Activated CD4-positive, CD25-positive, alpha-beta regulatory T cell treated with anti-CD3 and anti-CD28 coated beads, Interleukin-2, amount 50 U/mL, for 16 hours (primary cell): ENCODE data around the gene GJA1.
"Not testable (repeated sequence)": the region's sequence is repeated elsewhere in the genome, so short reads cannot be mapped to it uniquely, and the experiment has no call there.

ENCODE experiments used
- DNase-seq: peaks from one replicate; pipeline ENCODE4 v3.0.0-alpha.2; 2020; ENCODE audit warnings: low read depth, low spot score

GJA1 gene

DNA sequence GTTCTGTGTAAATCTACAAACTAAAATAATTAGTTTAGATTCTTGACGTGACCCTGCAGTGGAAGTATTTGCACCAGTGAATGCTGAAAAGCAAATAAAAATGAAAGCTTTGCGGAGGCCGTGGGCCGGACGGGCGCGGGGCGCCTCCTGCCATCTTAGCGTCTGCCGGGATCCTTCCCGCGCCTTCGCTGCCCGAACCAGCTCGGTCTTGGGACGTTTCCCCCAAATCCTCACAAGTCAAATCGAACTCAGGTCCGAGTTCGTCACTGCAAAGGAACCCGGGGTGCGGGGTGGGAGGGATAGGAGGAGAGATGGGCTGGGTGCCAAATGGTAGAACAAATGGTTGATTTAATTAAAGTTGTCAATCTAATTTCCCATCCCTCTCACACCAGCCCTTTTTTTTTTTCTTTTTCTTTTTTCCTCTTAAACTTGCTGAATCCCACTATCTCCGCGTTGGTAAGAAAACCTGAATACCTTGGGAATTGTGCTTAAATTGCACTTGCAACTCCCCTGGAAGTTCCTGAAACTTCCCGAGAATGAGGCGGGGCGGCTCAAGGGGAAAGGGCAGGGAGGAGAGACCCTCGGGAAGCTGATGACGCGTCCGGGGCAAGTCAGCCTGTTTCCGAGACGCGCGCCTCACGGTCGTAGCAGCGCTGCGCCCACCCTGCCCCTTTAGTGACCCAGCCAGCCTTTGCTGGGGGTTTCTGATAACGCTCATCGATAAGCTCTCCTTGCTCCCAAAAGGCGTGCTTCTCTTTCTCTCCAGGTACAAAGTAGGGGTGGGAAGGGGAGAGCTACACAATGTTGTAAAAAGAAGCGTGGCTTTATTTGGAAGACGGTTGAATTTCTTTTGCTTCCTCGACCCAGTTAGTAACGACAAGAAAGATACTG, 1.8 kb downstream of the GJA1 start:
- DNase-seq, result no peak

DNA sequence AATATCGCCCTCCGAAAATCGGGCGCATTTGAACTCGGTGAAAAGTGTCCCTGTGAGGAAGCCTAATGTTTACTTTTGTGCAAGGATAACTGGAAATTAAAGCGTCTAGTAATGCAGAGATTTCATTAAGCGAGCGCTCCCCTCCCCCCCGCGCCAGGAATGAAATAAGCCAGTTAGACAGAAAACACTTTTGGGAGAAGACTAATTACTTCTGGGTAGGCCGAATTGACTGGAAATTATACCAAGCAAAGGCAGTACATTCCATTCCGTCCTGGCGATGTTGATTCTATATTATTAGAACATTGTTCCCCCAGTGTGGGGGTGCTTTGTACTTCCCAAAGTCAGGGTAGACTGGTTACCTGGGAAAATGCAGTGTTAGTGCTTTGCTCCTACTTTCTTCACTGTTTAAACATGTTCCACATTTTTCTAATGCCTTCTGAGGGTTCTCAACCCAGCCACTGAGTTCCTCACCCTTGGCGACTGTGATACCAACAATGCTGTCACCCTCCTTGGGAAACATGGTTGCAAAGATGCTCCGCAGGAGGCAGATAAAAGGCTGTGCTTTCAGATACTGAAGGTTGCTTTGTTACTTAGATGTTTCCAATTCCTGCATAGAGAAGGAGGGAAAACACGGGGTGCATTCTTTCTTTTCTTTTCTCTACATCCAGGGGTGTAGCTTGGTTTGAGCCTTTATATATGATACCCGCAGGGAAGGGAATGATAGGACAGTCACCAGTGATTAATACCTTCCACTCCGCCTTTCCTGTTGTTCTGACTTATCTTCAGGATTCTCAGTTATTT, 2.6 kb downstream of the GJA1 start:
- no peak for DNase-seq

DNA sequence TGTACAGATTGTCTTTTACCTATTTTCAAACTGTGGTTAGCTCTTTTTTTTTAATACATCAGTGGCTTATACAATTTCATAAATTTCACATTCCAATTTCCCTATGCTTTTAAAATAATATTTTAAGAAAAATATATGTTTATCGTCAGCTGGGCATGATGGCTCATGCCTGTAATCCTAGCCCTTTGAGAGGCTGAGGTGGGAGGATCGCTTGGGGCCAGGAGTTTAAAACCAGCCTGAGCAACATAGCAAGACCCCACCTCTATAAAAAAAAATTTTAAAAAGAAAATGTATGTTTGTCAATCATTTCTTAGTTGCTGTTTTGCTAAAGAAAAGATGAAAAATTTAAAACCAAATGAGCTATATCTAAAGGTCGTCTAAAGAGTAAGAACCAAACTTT, 3.4 kb downstream of the GJA1 start:
- DNase-seq, result no peak

DNA sequence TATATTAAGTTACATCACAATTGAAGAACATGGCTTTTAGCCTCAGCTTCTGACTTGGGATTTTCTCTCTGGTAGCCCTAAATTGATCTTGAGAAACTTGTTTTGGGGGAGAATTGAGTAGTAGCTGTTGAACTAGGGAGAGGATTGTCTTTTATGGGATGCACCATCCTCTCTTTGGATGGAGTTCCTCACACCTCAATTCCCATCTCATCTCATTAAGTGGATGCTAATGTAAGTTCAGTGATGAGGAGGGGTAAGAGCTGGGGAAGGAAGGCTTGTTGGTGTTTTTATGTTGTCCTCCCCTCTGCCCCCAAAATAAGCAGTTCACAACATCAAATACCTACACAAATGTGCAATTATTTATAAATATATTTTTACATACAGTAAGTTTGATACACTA, 4.0 kb downstream of the GJA1 start:
- no peak for DNase-seq

DNA sequence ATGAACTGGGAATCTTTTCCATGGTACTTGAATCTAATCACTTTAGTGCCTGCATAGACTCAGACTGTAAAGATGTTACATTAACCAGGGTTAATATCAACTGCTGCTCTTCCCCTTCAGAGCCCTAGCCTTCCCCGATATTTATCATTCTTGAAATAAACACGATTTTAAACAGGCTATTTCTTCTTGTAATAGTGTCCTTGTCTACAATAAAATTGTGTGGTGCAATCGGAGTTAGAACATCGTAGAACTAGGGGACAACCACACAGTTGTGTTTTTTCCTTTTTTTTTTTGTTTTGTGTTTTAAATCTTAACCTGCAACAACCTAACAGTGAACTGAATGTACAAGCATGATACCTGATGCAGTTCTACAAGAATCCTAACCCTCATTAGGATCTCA, 4.5 kb downstream of the GJA1 start:
- no peak for DNase-seq

DNA sequence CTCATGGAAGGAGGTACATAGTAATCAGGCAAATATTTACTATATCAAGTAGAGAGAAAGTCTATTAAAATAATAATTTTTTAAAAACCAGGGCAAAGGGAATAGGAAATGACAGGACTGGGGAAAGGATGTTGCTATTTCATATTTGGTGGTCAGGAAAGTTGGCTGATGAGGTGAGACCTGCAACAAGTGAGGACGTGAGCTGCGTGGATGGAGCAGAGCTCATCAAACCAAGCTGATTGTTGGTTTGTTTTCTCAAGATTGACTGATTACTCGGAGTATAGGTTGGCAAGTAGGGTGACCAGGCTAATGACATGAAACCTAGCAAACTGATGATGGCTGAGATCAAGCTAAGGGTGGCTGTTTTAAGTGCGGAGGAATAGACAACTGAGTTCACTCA, 6.0 kb downstream of the GJA1 start:
- no peak for DNase-seq

DNA sequence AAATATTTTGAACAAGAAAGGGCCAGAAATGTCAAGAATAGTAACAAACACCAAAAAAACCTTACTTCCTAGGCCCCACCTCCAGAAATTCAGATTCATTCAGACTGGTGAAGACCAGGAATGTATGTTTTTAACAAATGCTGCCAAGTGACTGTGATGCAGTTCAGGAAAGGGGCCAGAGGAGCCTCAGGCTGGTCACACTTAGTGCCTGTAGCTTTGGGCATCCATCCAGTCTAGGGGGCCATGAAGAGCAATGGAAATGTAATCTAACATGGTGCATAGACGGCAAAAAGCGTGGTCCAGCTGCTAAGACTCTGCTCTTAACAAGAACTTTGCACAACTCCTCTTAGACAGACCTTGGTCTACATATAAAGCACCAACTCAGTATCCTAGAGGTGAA, 7.1 kb downstream of the GJA1 start:
- no peak for DNase-seq

DNA sequence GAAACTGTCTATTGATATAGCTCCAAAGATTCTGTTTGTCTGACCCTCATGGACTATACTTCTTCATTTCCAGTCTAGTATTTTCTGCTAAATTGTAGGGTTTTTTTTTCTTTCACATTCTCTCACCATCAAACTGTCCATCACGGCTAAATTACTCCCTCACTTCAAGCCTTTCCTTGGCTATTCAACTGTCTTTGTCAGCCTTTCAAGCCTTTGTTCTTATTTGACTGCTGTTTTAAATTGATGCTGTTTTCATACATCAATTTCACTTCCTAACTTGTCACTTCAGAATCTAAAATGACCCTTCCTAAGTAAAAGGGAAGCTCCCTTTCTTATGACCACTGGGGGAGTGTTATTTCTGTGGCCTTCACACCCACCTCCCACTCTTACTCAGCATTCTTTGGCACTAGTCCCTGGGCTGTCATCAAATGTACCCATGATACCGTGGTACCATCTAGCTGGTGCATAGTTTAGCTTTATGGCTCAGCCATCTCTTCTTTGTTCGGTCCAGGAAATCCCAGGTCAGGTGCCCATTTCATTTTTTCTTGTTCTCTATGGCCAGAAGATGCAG, 8.6 kb downstream of the GJA1 start:
- no peak for DNase-seq

DNA sequence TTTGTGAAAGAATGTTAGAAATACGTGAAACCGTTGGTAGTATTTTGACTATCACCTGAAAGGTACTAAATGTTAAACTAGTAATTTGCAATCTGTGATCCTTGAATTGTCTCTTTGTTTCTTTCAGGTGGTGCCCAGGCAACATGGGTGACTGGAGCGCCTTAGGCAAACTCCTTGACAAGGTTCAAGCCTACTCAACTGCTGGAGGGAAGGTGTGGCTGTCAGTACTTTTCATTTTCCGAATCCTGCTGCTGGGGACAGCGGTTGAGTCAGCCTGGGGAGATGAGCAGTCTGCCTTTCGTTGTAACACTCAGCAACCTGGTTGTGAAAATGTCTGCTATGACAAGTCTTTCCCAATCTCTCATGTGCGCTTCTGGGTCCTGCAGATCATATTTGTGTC, 11.3 kb downstream of the GJA1 start:
- DNase-seq, result not testable (repeated sequence)

DNA sequence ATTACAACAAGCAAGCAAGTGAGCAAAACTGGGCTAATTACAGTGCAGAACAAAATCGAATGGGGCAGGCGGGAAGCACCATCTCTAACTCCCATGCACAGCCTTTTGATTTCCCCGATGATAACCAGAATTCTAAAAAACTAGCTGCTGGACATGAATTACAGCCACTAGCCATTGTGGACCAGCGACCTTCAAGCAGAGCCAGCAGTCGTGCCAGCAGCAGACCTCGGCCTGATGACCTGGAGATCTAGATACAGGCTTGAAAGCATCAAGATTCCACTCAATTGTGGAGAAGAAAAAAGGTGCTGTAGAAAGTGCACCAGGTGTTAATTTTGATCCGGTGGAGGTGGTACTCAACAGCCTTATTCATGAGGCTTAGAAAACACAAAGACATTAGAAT, 12.3 kb downstream of the GJA1 start:
- DNase-seq, result not testable (repeated sequence)

DNA sequence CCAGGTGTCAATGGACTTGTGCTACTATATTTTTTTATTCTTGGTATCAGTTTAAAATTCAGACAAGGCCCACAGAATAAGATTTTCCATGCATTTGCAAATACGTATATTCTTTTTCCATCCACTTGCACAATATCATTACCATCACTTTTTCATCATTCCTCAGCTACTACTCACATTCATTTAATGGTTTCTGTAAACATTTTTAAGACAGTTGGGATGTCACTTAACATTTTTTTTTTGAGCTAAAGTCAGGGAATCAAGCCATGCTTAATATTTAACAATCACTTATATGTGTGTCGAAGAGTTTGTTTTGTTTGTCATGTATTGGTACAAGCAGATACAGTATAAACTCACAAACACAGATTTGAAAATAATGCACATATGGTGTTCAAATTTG, 13.1 kb downstream of the GJA1 start:
- not testable (repeated sequence) for DNase-seq

DNA sequence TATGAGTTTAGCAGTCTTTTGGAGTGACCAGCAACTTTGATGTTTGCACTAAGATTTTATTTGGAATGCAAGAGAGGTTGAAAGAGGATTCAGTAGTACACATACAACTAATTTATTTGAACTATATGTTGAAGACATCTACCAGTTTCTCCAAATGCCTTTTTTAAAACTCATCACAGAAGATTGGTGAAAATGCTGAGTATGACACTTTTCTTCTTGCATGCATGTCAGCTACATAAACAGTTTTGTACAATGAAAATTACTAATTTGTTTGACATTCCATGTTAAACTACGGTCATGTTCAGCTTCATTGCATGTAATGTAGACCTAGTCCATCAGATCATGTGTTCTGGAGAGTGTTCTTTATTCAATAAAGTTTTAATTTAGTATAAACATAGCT, 13.9 kb downstream of the GJA1 start:
- no peak for DNase-seq

DNA sequence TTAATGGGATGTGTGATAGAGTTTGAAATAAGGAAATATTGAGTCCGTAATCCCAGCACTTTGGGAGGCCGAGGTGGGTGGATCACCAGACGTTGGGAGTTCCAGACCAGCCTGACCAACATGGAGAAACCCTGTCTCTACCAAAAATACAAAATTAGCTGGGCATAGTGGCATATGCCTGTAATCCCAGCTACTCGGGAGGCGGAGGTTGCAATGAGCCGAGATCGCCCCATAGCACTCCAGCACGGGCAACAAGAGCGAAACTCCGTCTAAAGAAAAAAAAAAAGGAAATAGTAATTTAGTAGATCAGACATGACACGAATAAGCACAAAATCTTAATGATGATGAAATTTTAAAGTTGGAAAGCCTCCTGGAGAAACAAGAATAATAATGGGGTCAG, 14.8 kb downstream of the GJA1 start:
- DNase-seq, result no peak

DNA sequence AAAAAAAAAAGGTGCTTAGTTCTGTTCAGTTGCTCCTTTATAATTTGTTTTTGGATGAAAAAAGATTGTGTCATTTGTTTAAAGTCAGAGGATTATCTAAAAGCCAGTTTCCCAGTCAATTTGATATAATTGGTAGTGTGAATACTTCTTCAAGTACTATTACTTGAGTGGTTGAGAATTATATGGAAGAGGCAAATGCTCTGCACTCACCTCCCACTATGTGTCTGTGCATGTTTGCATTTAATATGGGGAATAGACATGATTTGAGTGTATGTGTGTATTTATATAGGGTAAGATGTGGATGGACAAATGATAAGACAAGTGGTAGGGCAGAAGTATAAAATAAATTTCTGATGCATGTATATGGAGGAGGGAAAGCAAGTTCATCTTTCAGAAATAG, 15.8 kb downstream of the GJA1 start:
- no peak for DNase-seq

DNA sequence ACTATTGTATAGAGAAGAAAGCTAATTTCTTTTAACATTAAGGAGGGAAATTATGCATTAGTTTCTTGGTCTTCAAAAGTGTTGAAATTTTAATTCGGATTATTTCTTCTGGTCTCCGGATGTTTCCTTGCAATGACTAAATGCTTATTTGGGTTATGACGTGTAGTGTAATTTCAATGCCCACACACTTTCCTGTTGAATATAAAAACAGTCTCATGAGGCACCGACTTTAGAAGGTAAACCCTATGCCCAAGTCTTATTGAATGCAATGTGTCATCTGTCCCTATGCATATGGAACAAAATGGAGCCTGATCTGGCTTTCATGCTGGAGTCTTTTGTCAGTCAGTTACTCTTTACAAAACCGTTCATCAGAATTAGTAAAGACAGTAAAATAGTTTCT, 17.7 kb downstream of the GJA1 start:
- no peak for DNase-seq

DNA sequence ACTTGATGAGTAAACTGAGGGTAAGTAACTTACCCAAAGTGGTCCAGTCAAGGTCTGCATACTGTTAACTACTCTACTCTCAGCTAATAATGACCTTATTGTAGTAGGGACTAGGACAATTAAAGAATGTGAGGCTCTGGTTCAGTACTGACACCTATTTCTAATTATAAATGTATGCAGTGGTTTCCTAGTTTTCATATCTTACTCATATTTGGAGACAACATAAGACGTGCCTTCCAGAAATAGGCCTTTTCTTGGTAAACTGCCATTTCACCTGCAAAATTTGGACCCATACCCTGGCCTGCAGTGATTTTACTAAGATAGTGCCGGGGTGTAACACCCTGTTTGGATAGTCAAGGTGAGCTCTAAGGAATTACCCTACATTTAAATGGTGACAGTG, 24.7 kb downstream of the GJA1 start:
- DNase-seq, result no peak

DNA sequence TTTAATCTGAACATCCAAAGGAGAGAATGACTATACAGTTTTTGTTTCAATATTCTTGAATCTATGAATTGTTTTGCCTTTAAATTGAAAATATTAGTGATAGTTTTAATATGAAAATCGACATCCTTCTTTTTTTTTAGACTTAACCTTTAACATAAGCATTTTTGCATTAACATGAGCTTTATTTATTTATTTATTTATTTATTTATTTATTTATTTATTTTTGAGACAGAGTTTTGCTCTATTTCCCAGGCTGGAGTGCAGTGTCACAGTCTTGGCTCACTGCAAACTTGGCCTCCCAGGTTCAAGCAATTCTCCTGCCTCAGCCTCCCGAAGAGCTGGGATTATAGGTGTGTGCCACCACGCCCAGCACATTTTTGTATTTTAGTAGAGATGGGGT, 27.6 kb downstream of the GJA1 start:
- DNase-seq, result no peak

DNA sequence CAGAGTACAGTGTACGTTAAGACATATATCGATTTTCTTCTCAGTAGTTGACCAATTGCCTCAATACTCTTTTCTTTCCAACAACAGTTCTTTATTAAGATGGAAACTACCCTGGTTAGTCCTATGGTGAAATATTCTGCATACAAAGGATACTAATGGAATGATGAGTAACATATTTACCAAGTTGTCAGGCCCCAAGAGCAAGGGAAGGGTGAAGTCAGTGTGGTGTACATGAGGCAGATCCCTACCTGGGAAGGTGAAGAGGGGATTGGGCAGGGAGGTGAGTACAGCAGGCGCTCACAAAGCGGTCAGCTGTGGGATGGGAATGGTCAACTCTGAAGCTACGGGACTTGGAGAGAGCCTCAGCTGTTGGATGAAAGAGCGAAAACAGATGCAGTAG, 29.7 kb downstream of the GJA1 start:
- no peak for DNase-seq

DNA sequence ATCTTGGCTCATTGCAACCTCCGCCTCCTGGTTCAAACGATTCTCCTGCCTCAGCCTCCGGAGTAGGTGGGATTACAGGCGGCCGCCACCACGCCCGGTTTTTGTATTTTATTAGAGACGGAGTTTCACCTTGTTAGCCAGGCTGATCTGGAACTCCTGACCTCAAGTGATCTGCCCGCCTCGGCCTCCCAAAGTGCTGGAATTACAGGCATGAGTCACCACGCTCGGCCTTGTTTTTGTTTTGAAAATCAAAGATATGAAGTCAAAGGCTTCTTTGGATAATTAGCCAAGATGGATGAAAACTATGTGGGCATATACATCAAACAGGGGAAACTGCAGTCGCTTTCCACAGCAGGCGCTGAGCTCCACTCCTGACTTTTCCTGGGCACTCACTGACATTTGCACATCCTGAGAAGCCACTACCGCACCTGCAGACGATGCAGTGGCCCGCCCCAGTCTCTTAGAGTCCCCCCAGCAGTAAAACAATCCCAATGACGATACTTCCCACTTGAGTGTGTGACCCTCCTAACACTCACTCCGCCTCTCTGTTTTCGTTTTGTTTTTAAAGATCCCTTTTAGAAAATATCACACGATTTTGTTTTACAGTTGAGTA, 44.1 kb downstream of the GJA1 start:
- no peak for DNase-seq

DNA sequence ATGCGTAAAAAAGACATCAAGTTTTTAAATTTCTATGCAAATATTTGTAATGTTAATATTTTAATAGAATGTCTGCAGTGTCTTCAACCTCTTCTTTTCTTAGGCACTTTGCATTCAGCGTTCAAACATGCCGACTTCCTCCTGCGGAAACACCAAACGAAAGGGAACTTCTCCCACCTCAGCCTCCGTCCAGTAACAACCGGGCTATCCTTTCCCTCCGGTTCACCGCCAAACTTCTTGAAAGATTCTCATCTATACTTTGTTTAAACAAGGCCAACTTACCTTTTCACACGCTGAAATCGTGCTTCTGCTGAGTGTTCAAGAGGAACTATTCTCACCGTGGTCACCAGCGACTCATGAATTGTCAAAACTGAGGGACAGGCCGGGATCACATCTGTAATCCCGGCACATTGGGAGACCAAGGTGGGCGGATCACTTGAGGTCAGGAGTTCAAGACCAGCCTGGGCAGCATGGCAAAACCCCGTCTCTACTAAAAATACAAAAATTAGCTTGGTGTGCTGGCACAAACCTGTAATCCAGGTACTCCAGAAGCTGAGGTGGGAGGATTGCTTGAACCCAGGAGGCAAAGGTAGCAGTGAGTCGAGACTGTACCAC, 44.8 kb downstream of the GJA1 start:
- DNase-seq, result no peak

DNA sequence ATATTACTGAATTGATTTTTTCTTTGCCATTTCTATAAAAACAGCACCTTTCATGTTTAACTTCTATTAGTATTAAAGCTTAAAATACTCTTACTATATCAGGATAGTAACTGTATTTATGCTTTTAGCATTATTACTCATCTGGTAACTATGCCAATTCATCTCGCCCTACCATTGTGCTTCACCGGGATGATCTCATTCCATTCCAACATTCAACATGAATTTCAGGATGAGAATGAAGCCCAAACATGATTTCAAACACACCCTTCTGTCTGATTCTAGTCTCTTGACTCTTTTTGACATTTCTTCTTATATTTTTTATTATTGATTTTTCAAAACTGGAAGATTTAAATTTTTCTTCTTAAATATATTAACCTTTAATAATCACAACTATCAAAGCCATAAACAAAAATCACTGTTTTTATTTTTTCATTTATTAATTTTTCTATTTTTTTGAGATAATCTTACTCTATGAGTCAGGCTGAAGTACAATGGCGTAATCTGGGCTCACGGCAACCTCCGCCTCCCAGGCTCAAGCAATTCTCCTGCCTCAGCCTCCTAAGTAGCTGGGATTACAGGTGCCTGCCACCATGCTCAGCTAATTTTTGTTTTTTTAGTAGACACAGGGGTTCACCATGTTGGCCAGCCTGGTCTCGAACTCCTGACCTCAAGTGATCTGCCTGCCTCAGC, 46.7 kb downstream of the GJA1 start:
- DNase-seq, result no peak
